ENCODE results near the gene OR9Q1.

The OR9Q1 gene

GRCh38 chr11:58164389-58164788, 140.7 kb downstream of the OR9Q1 start:
- H3K9me3 ChIP-seq: no peaks in the 10 kb centered on the region
- H3K4me1 ChIP-seq: no peaks in the 10 kb centered on the region
- TF ChIP-seq, protein P1, sequence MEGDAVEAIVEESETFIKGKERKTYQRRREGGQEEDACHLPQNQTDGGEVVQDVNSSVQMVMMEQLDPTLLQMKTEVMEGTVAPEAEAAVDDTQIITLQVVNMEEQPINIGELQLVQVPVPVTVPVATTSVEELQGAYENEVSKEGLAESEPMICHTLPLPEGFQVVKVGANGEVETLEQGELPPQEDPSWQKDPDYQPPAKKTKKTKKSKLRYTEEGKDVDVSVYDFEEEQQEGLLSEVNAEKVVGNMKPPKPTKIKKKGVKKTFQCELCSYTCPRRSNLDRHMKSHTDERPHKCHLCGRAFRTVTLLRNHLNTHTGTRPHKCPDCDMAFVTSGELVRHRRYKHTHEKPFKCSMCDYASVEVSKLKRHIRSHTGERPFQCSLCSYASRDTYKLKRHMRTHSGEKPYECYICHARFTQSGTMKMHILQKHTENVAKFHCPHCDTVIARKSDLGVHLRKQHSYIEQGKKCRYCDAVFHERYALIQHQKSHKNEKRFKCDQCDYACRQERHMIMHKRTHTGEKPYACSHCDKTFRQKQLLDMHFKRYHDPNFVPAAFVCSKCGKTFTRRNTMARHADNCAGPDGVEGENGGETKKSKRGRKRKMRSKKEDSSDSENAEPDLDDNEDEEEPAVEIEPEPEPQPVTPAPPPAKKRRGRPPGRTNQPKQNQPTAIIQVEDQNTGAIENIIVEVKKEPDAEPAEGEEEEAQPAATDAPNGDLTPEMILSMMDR (IDR thresholded peaks at IDR 0.05; ENCODE audit: low read depth, low read length): no peak
- DNase-seq: no peak
- H3K4me3 ChIP-seq (ENCODE audit: low read depth, low read length): no peak overlapping the region
- no peaks in the 10 kb centered on the region for H3K36me3 ChIP-seq
- no peaks in the 10 kb centered on the region for H3K27me3 ChIP-seq

DNA sequence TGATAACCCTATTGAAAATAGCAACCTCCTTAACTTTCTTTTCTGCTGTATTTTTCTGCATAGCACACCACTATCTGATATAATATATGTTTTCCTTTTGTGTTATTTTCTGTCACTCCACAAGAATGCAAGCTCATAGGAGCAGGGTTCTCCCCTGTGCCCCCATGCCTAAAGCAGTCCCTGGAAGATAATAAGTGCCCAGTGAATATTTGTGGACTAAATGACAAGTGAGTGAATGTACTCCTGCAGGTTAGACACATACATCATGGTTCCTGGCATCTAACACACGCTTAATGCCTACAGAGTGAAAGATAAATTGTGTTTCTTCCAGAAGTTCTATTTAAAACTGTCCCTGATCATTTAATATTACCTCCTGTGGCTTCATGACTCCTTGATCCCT, 141.3 kb downstream of the OR9Q1 start:
- no peaks in the 10 kb centered on the region for H3K27me3 ChIP-seq
- H3K36me3 ChIP-seq: no peaks in the 10 kb centered on the region
- H3K4me3 ChIP-seq (ENCODE audit: low read depth, low read length): no peak overlapping the region
- TF ChIP-seq, protein P1 (IDR thresholded peaks at IDR 0.05; ENCODE audit: low read depth, low read length): no peak
- H3K9me3 ChIP-seq: no peaks in the 10 kb centered on the region
- H3K4me1 ChIP-seq: no peaks in the 10 kb centered on the region
- no peak for DNase-seq

DNA sequence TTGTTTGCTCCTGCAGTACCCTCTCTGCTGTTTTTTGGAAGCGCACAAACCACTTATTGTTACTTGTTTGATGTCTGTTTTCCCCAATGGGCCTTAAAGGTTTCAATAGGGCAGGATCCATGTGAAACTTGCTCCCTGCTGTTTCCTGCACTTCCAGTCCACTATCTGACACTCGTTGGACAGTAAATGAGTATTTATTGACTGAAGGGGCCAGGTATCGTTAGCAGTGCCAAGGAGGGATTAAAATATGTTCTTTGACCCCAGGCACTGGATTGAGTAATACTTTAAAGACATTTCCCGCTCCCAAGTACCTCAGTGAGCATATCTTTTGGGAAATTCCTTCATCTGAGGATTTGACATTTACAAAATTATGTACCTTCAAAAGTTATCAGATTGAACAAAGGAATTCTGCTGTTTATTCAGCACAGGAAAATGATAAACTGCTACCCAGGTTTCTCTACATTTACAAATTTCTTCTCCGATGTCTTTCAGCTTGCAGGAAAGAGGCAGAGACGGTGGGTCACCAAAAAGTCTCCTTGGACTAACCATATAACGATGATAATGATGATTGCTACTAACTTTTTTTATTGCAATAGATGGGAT, 141.9 kb downstream of the OR9Q1 start:
- TF ChIP-seq, protein P1 (IDR thresholded peaks at IDR 0.05; ENCODE audit: low read depth, low read length): no peak
- no peaks in the 10 kb centered on the region for H3K4me1 ChIP-seq
- DNase-seq: no peak

GRCh38 chr11:58177409-58178054, 153.9 kb downstream of the OR9Q1 start:
- H3K36me3 ChIP-seq: no peaks in the 10 kb centered on the region
- no peaks in the 10 kb centered on the region for H3K9me3 ChIP-seq
- H3K27me3 ChIP-seq: no peaks in the 10 kb centered on the region
- TF ChIP-seq, protein P1 (IDR thresholded peaks at IDR 0.05; ENCODE audit: low read depth, low read length): no peak
- no peak for DNase-seq
- H3K4me3 ChIP-seq (ENCODE audit: low read depth, low read length): no peak overlapping the region
- H3K4me1 ChIP-seq: no peaks in the 10 kb centered on the region

More for the DNA sequence above, 141.9 kb downstream of the OR9Q1 start:
- Histone ChIP-seq H3K9me3 (no peaks in the 10 kb centered on the region), H3K36me3 (no peaks in the 10 kb centered on the region), H3K27me3 (no peaks in the 10 kb centered on the region), H3K4me3 (ENCODE audit: low read depth, low read length) (no peak overlapping the region)

- H3K9me3 ChIP-seq: no peaks in the 10 kb centered on the region
- no peak overlapping the region for H3K4me3 ChIP-seq (ENCODE audit: low read depth, low read length)
- H3K27me3 ChIP-seq: no peaks in the 10 kb centered on the region
- no peaks in the 10 kb centered on the region for H3K36me3 ChIP-seq
- TF ChIP-seq, protein P1 (IDR thresholded peaks at IDR 0.05; ENCODE audit: low read depth, low read length): no peak
- H3K4me1 ChIP-seq: no peaks in the 10 kb centered on the region
- DNase-seq: no peak
These were observed 154.8 kb downstream of the OR9Q1 start for GRCh38 chr11:58178444-58178843.

GRCh38 chr11:58179648-58180047, 156.0 kb downstream of the OR9Q1 start:
- no peaks in the 10 kb centered on the region for H3K4me1 ChIP-seq
- H3K36me3 ChIP-seq: no peaks in the 10 kb centered on the region
- TF ChIP-seq, protein P1 (IDR thresholded peaks at IDR 0.05; ENCODE audit: low read depth, low read length): no peak
- H3K27me3 ChIP-seq: no peaks in the 10 kb centered on the region
- DNase-seq: peak; percentile 36
- no peak overlapping the region for H3K4me3 ChIP-seq (ENCODE audit: low read depth, low read length)
- H3K9me3 ChIP-seq: no peaks in the 10 kb centered on the region
